HG02642 (cell line): ENCODE measurements around the gene NCOA1.

ENCODE experiments used
- ATAC-seq: cut with Tn5 transposase; IDR thresholded peaks from one replicate; pipeline ENCODE4 v1.9.1; 2021; ENCODE audit warnings: mild to moderate bottlenecking; ENCODE audit not compliant: unreplicated experiment, poor library complexity

NCOA1 gene

GRCh38 chr2:24813691-24814137 is 322.7 kb downstream of the NCOA1 start:
- ATAC-seq = no peak

- ATAC-seq = no peak
These were observed 323.5 kb downstream of the NCOA1 start for GRCh38 chr2:24814516-24814915.

- no peak for ATAC-seq
These were observed 324.1 kb downstream of the NCOA1 start for GRCh38 chr2:24815171-24815570.

- no peak for ATAC-seq
These were observed 325.4 kb downstream of the NCOA1 start for GRCh38 chr2:24816404-24816803.

- no peak for ATAC-seq
These were observed 325.8 kb downstream of the NCOA1 start for GRCh38 chr2:24816884-24817283.

GRCh38 chr2:24818721-24819167 is 327.7 kb downstream of the NCOA1 start:
- ATAC-seq = no peak

- no peak for ATAC-seq
These were observed 328.6 kb downstream of the NCOA1 start for GRCh38 chr2:24819442-24820174.

GRCh38 chr2:24820175-24820513 is 329.1 kb downstream of the NCOA1 start:
- no peak for ATAC-seq
